HEK293 (cell line): ENCODE measurements around the gene HDAC8.

Experiments
- CTCF ChIA-PET: fragments of 350-600 bp; formaldehyde crosslinking; extraction: SDS; loops from one replicate; lab custom pipeline; 2021; ENCODE audit warnings: antibody characterized with exemption; lab: Yijun Ruan, JAX
- POLR2A ChIA-PET: fragments of 300-600 bp; formaldehyde crosslinking; extraction: SDS; loops from one replicate; lab custom pipeline; 2020; ENCODE audit warnings: antibody characterized with exemption, inconsistent platforms; lab: Yijun Ruan, JAX
- H3K27ac ChIP-seq: fragments of 200-500 bp; sonication (Bioruptor generic); 2 replicates; pipeline ENCODE4 v1.5.1; 2014; ENCODE audit warnings: low read depth, low read length, control low read depth, inconsistent platforms; ENCODE audit errors: extremely low read depth
- H3K36me3 ChIP-seq, 2 experiments: fragments of 200-500 bp in 1 of 2; sonication (Bioruptor generic) in 1 of 2; 1 replicate in 1 of 2; 2 replicates in 1 of 2; pipeline ENCODE4 v1.5.1; 2014 to 2017; ENCODE audit warnings: inconsistent platforms in 2 of 2, low read length in 2 of 2; ENCODE audit not compliant: control insufficient read depth in 2 of 2, insufficient read depth in 1 of 2
- H3K4me1 ChIP-seq: fragments of 200-500 bp; sonication (Bioruptor generic); 2 replicates; pipeline ENCODE4 v1.5.1; 2014; ENCODE audit warnings: mild to moderate bottlenecking, low read length, inconsistent platforms; ENCODE audit not compliant: control insufficient read depth, insufficient read depth
- H3K4me3 ChIP-seq: 2 replicates; pipeline ENCODE4 v1.5.1; 2011; ENCODE audit warnings: low read depth, mild to moderate bottlenecking, control low read depth, low read length, moderate library complexity
- H3K9me3 ChIP-seq: fragments of 200-500 bp; sonication (Bioruptor generic); 2 replicates; pipeline ENCODE4 v1.5.1; 2014; ENCODE audit warnings: low read depth, low read length, inconsistent platforms; ENCODE audit not compliant: control insufficient read depth, insufficient read depth
- GLI4 ChIP-seq: fragments of 450-650 bp; formaldehyde crosslinking; IDR thresholded peaks from 2 replicates; pipeline ENCODE4 v1.5.1; 2016; ENCODE audit warnings: missing biosample characterization, missing genetic modification characterization
- KLF10 ChIP-seq: fragments of 450-650 bp; IDR thresholded peaks from 2 replicates; pipeline ENCODE4 v1.5.1; 2018; ENCODE audit warnings: missing biosample characterization, mild to moderate bottlenecking, missing genetic modification characterization
- MZF1 ChIP-seq: fragments of 450-650 bp; formaldehyde crosslinking; IDR thresholded peaks from 2 replicates; pipeline ENCODE4 v1.5.1; 2017; ENCODE audit warnings: missing biosample characterization, missing genetic modification characterization, borderline replicate concordance
- SP7 ChIP-seq: fragments of 450-650 bp; formaldehyde crosslinking; IDR thresholded peaks from 2 replicates; pipeline ENCODE4 v1.5.1; 2016; ENCODE audit warnings: missing biosample characterization, missing genetic modification characterization
- TCF7L2 ChIP-seq: IDR thresholded peaks from 2 replicates; pipeline ENCODE4 v1.6.1; 2011; ENCODE audit warnings: low read depth, mild to moderate bottlenecking, inconsistent platforms, low read length, moderate library complexity, borderline replicate concordance
- ZBTB8A ChIP-seq: fragments of 450-650 bp; formaldehyde crosslinking; IDR thresholded peaks from 2 replicates; pipeline ENCODE4 v1.5.1; 2016; ENCODE audit warnings: missing biosample characterization, missing genetic modification characterization
- ZFP41 ChIP-seq: fragments of 450-650 bp; formaldehyde crosslinking; IDR thresholded peaks from 2 replicates; pipeline ENCODE4 v1.5.1; 2016; ENCODE audit warnings: missing biosample characterization, missing genetic modification characterization, borderline replicate concordance
- ZIC2 ChIP-seq: fragments of 450-650 bp; formaldehyde crosslinking; IDR thresholded peaks from 2 replicates; pipeline ENCODE4 v1.5.1; 2016; ENCODE audit warnings: missing biosample characterization, missing genetic modification characterization
- ZNF133 ChIP-seq: fragments of 450-650 bp; formaldehyde crosslinking; IDR thresholded peaks from 2 replicates; pipeline ENCODE4 v1.5.1; 2016; ENCODE audit warnings: missing biosample characterization, missing genetic modification characterization
- ZNF146 ChIP-seq: fragments of 450-650 bp; formaldehyde crosslinking; IDR thresholded peaks from 2 replicates; pipeline ENCODE4 v1.5.1; 2016; ENCODE audit warnings: missing biosample characterization, missing genetic modification characterization
- ZNF184 ChIP-seq: fragments of 450-650 bp; IDR thresholded peaks from 2 replicates; pipeline ENCODE4 v1.5.1; 2018; ENCODE audit warnings: missing biosample characterization, mild to moderate bottlenecking, missing genetic modification characterization
- ZNF19 ChIP-seq: fragments of 450-650 bp; formaldehyde crosslinking; IDR thresholded peaks from 2 replicates; pipeline ENCODE4; 2016; ENCODE audit warnings: missing biosample characterization, missing genetic modification characterization, low read depth
- ZNF214 ChIP-seq: fragments of 450-650 bp; formaldehyde crosslinking; IDR thresholded peaks from 2 replicates; pipeline ENCODE4 v1.5.1; 2017; ENCODE audit warnings: missing biosample characterization, mild to moderate bottlenecking, missing genetic modification characterization, borderline replicate concordance
- ZNF311 ChIP-seq: fragments of 450-650 bp; formaldehyde crosslinking; IDR thresholded peaks from 2 replicates; pipeline ENCODE4 v1.5.1; 2017; ENCODE audit warnings: missing biosample characterization, missing genetic modification characterization, borderline replicate concordance
- ZNF350 ChIP-seq: fragments of 450-650 bp; formaldehyde crosslinking; IDR thresholded peaks from 2 replicates; pipeline ENCODE4 v1.5.0; 2017; ENCODE audit warnings: missing biosample characterization, mild to moderate bottlenecking, missing genetic modification characterization
- ZNF366 ChIP-seq: fragments of 450-650 bp; formaldehyde crosslinking; conservative IDR thresholded peaks from 2 replicates; pipeline ENCODE4 v1.5.1; 2016; ENCODE audit warnings: missing biosample characterization, missing genetic modification characterization
- ZNF404 ChIP-seq: fragments of 450-650 bp; formaldehyde crosslinking; IDR thresholded peaks from 2 replicates; pipeline ENCODE4 v1.5.1; 2017; ENCODE audit warnings: missing biosample characterization, missing genetic modification characterization
- ZNF585B ChIP-seq: fragments of 450-650 bp; formaldehyde crosslinking; IDR thresholded peaks from 2 replicates; pipeline ENCODE4 v1.5.1; 2016; ENCODE audit warnings: missing biosample characterization, missing genetic modification characterization
- ZNF664 ChIP-seq: fragments of 450-650 bp; formaldehyde crosslinking; IDR thresholded peaks from 2 replicates; pipeline ENCODE4 v1.5.1; 2016; ENCODE audit warnings: missing biosample characterization, missing genetic modification characterization
- ZNF670 ChIP-seq: fragments of 450-650 bp; formaldehyde crosslinking; IDR thresholded peaks from 2 replicates; pipeline ENCODE4 v1.5.1; 2016; ENCODE audit warnings: missing biosample characterization, missing genetic modification characterization, low read depth
- ZNF830 ChIP-seq: fragments of 450-650 bp; IDR thresholded peaks from 2 replicates; pipeline ENCODE4 v1.5.0; 2018; ENCODE audit warnings: missing biosample characterization, missing genetic modification characterization, low read depth, mild to moderate bottlenecking, moderate library complexity
- TF ChIP-seq, protein P1 (sequence below): fragments of 450-650 bp; formaldehyde crosslinking; IDR thresholded peaks from 2 replicates; pipeline ENCODE4 v1.5.1; 2016; ENCODE audit warnings: missing biosample characterization, missing genetic modification characterization
- TF ChIP-seq, protein P2 (sequence below): fragments of 450-650 bp; IDR thresholded peaks from 2 replicates; pipeline ENCODE4 v1.5.1; 2018; ENCODE audit warnings: missing biosample characterization, mild to moderate bottlenecking, missing genetic modification characterization
- TF ChIP-seq, protein P3 (sequence below): fragments of 450-650 bp; formaldehyde crosslinking; IDR thresholded peaks from 2 replicates; pipeline ENCODE4 v1.5.1; 2016; ENCODE audit warnings: missing biosample characterization, missing genetic modification characterization
- TF ChIP-seq, protein P4 (sequence below): fragments of 450-650 bp; formaldehyde crosslinking; IDR thresholded peaks from 2 replicates; pipeline ENCODE4 v1.5.1; 2016; ENCODE audit warnings: missing biosample characterization, missing genetic modification characterization

HDAC8 gene

DNA sequence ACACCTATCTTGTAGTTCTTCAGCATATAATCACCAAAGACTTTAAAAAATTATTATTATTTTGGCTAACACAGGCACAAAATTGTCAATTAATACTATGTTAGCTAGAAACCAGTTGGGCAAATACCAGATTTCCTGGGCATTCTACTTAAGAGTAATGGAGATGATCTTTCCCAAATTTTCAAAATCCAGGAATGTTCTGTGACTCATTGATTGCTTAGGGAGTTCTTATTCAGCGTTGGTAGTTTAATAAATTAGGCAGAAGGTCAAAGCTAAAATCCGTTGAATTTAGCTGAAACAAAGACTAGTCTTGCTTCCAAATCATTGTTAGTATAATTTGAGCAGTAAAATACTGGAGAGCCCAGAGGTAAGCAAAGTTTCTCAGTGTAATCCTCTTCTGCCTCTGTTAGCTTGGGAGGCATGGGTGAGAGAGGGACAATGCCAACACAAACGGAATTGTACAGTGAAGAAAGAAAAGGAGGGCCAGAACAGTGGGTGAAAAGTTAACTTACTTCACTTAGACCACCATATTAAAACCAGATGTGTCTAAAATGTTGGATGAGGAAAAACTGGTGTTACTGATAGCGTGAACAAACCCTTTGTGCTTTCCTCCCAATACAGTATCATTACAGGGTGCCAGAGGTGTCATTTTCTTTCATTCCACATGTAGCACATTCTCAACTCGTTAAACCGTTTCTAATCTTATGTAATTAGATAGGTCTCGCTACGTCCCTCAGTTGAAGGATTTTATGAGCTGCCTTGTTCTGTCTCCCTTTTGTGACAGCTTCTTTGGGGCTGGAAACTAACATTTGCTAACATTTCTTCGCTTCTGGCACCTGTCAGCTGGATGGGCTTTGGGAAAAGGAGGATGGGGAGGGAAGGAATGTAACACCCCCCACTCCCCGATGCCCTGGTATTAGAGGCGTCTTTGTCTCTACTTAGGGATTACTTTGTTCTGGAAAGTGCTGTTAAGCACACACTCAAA, 179.5 kb downstream of the HDAC8 start (continued):
- no peak for TF ChIP-seq ZNF184 (tag by site-specific recombination)
- TF ChIP-seq SP7 (tag by site-specific recombination) = peak; percentile 44; the same call in 1 of the 2 replicates
- 0 out of 2 replicates have a peak, but pooled peaks have one; percentile 17 for TF ChIP-seq TCF7L2

DNA sequence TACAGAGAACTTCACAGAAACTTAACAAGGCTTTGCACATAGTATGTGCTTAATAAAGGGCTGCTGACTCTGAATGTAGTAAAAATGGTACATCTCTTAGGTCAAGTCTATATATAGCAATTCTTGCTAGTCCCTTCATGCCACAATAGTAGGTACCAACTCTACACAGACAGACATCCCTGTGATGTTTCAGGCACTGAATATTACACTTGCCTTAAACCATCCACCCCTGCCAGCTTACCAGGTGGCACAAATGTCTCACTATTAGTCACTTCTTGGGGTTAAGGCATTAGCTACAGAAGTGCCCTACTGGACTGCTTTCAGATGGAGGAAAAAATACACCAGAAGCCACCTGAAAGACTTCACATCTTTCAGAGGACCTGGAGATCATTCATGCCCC, 180.6 kb downstream of the HDAC8 start:
- H3K9me3 ChIP-seq = no peaks in the 10 kb centered on the region
- TF ChIP-seq ZNF404 = no peak
- TF ChIP-seq, protein P1, sequence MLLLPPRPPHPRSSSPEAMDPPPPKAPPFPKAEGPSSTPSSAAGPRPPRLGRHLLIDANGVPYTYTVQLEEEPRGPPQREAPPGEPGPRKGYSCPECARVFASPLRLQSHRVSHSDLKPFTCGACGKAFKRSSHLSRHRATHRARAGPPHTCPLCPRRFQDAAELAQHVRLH (tag by site-specific recombination) = no peak
- no peak for TF ChIP-seq ZNF585B (tag by site-specific recombination)
- TF ChIP-seq GLI4 = no peak
- TF ChIP-seq, all 188 proteins: peak for 0
- ChIA-PET CTCF (interaction anchor here (0.7 to 1.1 kb wide), 3 partner anchors 9 to 734 kb away, joined by 3 to 5 read pairs (median 3); no protein-coding TSS in a partner anchor), POLR2A (no interaction called here)
- Histone ChIP-seq H3K27ac (no peak overlapping the region), H3K4me1 (peaks cover 10% of the 10 kb centered on the region), H3K36me3 (no peaks in the 10 kb centered on the region), H3K4me3 (no peak overlapping the region)

DNA sequence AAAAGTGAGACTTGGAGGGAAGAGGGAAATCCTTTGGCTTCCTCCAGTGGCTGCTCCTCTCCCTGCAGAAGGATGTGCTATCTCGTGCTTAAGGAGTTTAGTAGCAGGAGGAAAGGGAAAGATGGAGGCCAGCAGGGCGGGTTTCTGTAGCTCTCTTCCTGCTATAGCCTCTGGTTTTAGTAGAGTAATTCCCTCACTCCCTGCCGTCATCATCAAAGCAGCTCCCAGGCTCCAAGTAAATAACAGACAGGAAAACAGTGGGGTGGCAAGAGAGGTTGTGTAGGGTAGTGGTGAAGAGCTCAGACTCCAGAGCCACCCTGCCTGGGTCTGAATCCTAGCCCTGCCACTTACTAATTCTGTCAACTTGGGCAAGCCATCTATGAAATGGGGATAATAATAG, 185.4 kb downstream of the HDAC8 start:
- H3K4me1 ChIP-seq = no peaks in the 10 kb centered on the region; the same call in 1 of the 2 replicates
- ChIA-PET POLR2A (no interaction called here), CTCF (no interaction called here)
- H3K36me3 ChIP-seq = no peaks in the 10 kb centered on the region; a peak in 1 of 3 replicates
- no peak overlapping the region for H3K27ac ChIP-seq
- H3K4me3 ChIP-seq = no peak overlapping the region
- H3K9me3 ChIP-seq = no peaks in the 10 kb centered on the region
- 0 out of 2 replicates have a peak, but pooled peaks have one; percentile 52 for TF ChIP-seq ZIC2 (tag by site-specific recombination)
- TF ChIP-seq, protein P2, sequence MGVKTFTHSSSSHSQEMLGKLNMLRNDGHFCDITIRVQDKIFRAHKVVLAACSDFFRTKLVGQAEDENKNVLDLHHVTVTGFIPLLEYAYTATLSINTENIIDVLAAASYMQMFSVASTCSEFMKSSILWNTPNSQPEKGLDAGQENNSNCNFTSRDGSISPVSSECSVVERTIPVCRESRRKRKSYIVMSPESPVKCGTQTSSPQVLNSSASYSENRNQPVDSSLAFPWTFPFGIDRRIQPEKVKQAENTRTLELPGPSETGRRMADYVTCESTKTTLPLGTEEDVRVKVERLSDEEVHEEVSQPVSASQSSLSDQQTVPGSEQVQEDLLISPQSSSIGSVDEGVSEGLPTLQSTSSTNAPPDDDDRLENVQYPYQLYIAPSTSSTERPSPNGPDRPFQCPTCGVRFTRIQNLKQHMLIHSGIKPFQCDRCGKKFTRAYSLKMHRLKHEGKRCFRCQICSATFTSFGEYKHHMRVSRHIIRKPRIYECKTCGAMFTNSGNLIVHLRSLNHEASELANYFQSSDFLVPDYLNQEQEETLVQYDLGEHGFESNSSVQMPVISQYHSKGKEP = no peak

DNA sequence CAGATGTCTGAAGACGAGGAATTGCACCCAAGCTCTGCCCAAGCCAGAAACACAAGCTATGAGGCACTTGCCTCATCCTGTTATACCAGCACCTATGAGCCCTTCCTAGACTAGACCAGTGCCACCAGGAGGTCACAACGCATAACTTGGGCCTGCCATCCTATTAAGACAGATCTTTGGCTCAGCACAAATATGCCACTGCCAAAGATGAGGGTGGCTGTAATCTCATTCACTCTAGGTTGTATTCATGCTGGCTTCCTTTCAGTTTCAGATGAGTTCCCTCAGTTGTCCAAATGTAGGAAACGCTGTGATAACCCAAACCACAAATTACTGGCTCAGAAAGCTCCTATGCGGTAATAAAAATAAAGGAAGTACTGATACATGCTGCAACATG, 190.4 kb downstream of the HDAC8 start:
- no peaks in the 10 kb centered on the region for H3K4me1 ChIP-seq
- H3K4me3 ChIP-seq = no peak overlapping the region
- H3K27ac ChIP-seq = no peak overlapping the region
- POLR2A ChIA-PET = no interaction called here
- TF ChIP-seq ZFP41 (tag by site-specific recombination) (no peak), ZNF664 (tag by site-specific recombination) (no peak), ZNF19 (no peak), ZNF311 (tag by site-specific recombination) (no peak), ZNF366 (tag by site-specific recombination) (no peak), ZBTB8A (no peak), ZNF830 (tag by site-specific recombination) (no peak), ZNF146 (tag by site-specific recombination) (no peak), KLF10 (no peak), ZNF350 (tag by site-specific recombination) (no peak), ZNF133 (no peak), ZNF670 (tag by site-specific recombination) (no peak), MZF1 (tag by site-specific recombination) (no peak), ZNF184 (tag by site-specific recombination) (no peak), ZNF214 (no peak)
- TF ChIP-seq, protein P3, sequence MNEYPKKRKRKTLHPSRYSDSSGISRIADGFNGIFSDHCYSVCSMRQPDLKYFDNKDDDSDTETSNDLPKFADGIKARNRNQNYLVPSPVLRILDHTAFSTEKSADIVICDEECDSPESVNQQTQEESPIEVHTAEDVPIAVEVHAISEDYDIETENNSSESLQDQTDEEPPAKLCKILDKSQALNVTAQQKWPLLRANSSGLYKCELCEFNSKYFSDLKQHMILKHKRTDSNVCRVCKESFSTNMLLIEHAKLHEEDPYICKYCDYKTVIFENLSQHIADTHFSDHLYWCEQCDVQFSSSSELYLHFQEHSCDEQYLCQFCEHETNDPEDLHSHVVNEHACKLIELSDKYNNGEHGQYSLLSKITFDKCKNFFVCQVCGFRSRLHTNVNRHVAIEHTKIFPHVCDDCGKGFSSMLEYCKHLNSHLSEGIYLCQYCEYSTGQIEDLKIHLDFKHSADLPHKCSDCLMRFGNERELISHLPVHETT (tag by site-specific recombination) = no peak
- TF ChIP-seq, protein P4, sequence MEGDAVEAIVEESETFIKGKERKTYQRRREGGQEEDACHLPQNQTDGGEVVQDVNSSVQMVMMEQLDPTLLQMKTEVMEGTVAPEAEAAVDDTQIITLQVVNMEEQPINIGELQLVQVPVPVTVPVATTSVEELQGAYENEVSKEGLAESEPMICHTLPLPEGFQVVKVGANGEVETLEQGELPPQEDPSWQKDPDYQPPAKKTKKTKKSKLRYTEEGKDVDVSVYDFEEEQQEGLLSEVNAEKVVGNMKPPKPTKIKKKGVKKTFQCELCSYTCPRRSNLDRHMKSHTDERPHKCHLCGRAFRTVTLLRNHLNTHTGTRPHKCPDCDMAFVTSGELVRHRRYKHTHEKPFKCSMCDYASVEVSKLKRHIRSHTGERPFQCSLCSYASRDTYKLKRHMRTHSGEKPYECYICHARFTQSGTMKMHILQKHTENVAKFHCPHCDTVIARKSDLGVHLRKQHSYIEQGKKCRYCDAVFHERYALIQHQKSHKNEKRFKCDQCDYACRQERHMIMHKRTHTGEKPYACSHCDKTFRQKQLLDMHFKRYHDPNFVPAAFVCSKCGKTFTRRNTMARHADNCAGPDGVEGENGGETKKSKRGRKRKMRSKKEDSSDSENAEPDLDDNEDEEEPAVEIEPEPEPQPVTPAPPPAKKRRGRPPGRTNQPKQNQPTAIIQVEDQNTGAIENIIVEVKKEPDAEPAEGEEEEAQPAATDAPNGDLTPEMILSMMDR (tag by site-specific recombination) = no peak
- no peaks in the 10 kb centered on the region; a peak in 1 of 3 replicates for H3K36me3 ChIP-seq
- CTCF ChIA-PET = no interaction called here
- peaks cover 2% of the 10 kb centered on the region for H3K9me3 ChIP-seq
